NCI-H2196 (cell line): ENCODE measurements around the gene PTBP3.
A peak's percentile ranks its signal among the peaks of the same experiment; 100 is the strongest.
"Not testable (repeated sequence)": the region's sequence is repeated elsewhere in the genome, so short reads cannot be mapped to it uniquely, and the experiment has no call there.

ENCODE experiments used
- DNase-seq: peaks from one replicate; lab custom pipeline; 2025; ENCODE audit not compliant: unreplicated experiment; lab: John Stamatoyannopoulos, UW

The PTBP3 gene

DNA sequence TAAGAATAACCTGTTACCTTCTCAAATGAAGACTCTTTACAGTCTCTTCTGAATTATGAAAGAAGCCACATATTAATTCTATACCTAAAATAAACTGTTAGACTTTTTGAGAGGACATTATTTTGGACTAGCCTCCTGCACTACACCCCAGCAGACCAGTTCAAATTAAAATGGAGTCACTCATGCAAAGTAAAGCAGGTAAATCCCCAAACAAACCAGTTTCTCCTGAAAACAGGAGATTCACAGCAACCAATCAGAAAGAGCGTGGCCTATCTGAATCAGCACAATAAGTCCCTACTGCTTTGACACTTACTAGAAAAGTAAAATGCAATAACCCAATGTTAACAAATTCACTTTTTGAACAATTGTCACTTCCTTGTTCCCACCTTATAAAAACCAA lies 58.8 kb downstream of the PTBP3 start:
- no peak for DNase-seq

DNA sequence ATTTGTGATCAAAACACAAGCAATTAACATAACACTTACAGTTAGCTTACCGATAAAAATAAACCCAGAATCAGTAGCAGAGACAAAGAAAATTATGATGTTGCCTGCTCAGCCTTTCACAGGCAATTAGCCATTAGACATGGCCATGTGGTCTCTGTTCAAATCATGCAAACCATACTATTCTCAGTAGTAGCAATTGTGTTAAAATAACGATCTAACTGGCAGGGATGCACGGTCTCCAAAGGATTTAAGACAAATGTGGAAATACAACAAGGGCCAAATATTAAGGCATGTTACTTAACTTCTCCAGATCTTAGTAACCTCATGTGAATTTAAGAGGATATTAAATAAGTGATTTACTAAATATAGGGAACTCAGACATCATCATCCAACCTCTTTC lies 59.5 kb downstream of the PTBP3 start:
- DNase-seq, result no peak

- DNase-seq, result peak; percentile 10
Observed at GRCh38 chr9:112271466-112272098, 61.8 kb downstream of the PTBP3 start.

- no peak for DNase-seq
Observed at GRCh38 chr9:112268413-112268812, 65.0 kb downstream of the PTBP3 start.

- DNase-seq, result not testable (repeated sequence)
Observed at GRCh38 chr9:112267086-112267485, 66.3 kb downstream of the PTBP3 start.

- DNase-seq, result no peak
Observed at GRCh38 chr9:112265391-112265790, 68.0 kb downstream of the PTBP3 start.

DNA sequence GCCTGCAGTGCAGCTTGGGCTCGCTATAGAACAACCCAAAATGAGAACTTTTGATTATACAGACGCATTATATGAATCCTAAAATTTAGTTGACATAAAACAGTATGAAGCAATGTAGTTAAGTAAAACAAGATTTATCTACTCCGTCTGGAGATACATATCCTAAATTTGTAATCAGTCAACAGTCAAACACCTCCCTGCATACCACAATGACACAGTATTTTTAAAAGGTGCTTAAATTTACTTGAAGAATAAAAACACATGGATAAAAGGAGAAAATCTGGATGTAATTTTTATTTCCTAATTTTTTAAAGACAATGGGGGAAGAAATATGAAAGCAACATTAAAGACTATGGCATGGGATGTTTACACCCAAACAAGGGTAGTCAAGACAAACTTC lies 70.8 kb downstream of the PTBP3 start:
- no peak for DNase-seq

DNA sequence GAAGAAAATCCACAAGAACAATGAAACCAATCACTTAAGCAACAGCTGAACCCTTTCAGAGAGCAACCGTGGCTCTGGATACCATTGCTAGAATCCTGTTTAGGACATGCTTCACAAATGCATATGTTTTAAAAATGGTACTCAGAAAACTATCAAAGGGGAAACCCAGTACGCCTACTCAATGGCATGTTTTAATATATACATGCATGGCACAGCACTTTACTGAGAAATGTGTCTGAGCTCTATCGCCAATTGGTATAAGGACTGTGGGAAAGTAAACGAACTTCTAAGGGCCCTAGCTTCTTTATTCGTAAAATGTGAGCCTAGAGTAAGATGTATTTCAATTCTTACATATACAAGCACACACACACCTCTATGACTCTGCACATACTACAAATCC lies 72.3 kb downstream of the PTBP3 start:
- DNase-seq, result no peak

DNA sequence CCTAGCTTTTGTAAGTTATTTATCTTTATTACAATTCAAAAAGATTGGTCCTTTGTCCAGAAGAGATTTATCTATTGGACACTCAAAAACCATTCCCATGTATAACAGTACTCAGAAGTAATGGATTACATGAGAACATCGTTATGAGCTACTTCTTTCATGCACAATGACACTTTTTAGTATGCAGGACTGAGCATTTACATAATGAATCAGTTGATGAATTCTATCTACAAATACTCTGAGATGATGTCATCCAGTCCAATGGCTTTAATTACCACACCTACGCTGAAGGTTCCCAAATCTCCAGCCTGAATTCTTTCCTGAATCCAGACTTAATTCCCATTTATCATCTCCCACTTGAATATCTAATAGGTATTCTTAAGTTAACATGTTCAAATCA lies 75.3 kb downstream of the PTBP3 start:
- DNase-seq, result no peak

GRCh38 chr9:112252194-112252593 lies 81.2 kb downstream of the PTBP3 start:
- DNase-seq, result no peak

DNA sequence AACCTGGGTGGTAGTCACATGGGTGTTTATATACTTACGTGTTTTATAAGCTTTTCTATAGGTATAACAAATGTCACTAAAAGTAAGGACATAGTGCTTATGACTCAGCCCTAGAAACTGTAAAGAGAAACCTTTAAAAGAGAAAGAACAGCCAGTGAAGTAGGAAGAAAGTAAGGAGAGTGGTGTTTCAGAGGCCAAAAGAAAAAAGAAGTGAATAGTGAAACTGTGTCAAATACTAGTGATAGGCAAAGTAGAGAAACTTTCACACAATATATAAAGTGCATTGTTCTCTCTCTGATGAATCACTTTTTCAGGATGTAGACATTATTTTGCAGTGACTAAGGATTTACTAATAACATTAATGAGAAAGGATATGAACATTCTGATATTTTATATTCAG lies 84.1 kb downstream of the PTBP3 start:
- DNase-seq, result no peak

DNA sequence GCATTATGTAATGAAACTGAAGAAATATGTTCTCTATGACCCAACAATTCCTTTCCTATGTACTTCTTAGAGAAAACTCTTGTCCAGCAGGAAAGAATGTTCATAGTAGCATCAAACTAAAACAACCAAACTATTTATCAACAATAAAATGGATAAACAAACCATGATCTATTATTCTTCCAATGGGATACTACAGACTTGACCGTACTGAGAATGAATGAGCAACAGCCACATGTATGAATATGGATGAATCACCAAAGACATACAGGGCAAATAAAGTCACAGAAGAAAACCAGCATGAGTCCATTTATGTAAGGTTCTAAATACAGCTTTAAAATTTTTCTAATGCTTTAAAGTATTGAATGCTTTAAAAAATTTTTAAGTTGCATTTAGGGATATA lies 84.7 kb downstream of the PTBP3 start:
- DNase-seq, result no peak

GRCh38 chr9:112247090-112247489 lies 86.3 kb downstream of the PTBP3 start:
- DNase-seq, result no peak

DNA sequence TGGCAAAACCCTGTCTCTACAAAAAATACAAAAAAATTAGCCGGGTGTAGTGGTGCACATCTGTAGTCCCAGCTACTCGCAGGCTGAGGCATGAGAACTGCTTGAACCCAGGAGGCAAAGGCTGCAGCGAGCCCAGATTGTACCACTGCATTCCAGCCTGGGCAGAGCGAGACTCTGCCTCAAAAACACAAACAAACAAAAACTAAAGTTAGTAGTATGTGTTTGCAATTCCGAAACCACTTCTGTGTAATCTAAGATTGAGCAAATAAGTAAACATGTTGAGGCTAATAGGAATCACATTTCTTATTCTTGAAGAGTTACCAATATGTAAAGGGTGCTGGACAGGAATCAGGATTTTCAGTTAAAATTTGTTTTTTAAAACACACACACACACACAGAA lies 88.3 kb downstream of the PTBP3 start:
- DNase-seq, result no peak

DNA sequence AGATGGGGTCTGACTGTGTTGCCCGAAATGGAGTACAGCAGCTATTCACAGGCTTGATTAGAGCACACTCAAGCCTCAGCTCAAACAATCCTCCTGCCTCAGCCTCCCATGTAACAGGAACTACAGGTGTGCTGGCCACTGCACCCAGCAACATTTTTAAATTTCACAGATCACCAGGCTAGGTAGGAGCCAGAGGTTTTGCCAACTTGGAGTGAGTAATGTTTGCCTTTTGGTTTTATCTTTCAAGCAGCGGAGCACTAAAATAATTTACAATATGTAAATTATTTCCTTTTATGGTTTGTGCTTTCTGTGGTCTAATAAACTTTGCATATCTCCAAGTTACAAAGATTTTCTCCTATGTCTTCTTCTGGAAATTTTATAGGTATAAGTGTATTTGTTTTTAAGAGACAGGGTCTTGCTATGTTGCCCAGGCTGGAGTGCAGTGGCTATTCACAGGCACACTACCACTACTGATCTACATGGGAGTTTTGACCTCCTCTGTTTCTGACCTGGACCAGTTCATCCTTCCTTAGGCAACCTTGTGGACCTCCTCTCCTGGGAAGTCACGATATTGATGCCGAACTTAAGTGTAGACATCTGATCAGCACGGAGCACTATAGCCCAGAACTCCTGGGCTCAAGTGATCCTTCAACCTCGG lies 91.1 kb downstream of the PTBP3 start:
- DNase-seq, result peak; percentile 8

DNA sequence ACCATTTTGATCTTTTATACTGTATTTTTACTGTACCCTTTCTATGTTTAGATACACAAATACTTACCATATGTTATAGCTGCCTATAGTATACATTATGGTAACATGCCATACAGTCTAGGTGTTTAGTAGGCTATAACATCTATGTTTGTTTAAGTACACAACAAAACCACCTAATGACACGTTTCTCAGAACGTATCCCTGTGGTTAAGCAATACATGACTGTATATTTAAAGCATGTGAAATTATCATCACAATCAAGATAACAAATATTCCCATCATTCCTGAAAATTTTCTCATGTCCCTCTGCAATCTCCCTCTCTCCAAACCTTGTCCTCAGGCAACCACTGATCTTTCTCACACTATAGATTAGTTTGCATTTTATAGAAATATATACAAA lies 91.9 kb downstream of the PTBP3 start:
- DNase-seq, result no peak

DNA sequence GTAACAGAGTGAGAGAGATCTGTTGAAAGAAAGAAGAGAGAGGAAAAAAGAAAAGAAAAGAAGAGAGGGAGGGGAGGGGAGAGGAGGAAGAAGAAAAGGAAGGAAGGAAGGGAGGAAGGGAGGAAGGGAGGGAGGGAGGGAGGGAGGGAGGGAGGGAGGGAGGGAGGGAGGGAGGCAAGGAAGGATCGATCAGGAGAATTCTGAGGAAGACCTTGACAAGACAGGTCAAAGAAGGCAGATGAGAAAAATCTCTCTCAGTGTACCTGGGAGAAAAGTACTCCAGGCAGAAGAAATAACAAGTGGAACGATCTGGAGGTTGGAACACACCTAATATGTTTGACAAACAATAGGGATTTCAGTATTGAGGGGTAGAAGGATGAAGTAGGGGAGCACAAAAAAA lies 93.7 kb downstream of the PTBP3 start:
- DNase-seq, result no peak

- DNase-seq, result no peak
Observed at GRCh38 chr9:112239284-112239683, 94.1 kb downstream of the PTBP3 start.

DNA sequence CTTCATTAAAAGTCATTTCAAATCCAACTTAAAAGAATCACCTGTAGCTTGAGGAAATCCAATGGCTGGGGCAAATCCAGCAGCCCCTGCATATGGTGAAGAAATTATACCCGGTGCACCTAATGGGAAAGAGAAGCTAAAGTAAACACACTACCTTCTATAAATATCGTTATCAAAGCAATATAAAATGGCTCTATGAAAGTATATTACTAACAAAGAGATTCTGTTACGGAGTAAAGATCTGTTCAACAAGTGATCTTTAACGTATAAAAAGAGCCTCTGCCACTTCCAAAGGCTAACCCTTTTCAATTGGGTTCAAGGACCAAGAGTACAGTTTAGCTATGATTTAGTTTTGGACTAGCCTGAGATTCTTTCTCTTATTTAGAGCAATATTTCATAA lies 98.6 kb downstream of the PTBP3 start:
- no peak for DNase-seq

- DNase-seq, result no peak
Observed at GRCh38 chr9:112233769-112234168, 99.7 kb downstream of the PTBP3 start.

- no peak for DNase-seq
Observed at GRCh38 chr9:112232233-112232632, 101.2 kb downstream of the PTBP3 start.

DNA sequence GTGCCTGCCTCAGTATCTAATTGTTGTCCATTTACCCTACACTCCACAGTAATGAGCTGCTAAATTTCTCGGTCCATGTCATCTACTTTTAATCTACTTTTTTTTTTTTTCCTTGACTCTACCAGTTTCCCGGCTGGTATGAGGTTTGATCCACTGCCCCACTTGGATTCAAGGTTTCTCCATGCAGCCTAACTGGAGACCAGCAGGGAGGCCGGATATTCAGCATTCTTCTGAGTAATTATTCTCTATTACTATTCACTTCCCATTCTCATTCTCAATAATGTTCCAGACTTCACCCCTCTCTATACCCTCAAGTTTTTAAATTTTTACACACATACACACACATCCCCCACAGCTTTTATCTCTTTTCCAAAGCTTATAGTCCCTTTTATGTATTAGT lies 107.3 kb downstream of the PTBP3 start:
- no peak for DNase-seq
